SH-SY5Y (cell line): ENCODE data around the gene LRMDA.

ENCODE experiments used
- GATA2 ChIP-seq: IDR thresholded peaks from 2 replicates; pipeline ENCODE4 v1.6.1; 2011; ENCODE audit warnings: mild to moderate bottlenecking, low read depth, low read length
- GATA3 ChIP-seq: IDR thresholded peaks from 2 replicates; pipeline ENCODE4 v1.6.1; 2011; ENCODE audit warnings: low read depth, mild to moderate bottlenecking, low read length, moderate library complexity

DNA sequence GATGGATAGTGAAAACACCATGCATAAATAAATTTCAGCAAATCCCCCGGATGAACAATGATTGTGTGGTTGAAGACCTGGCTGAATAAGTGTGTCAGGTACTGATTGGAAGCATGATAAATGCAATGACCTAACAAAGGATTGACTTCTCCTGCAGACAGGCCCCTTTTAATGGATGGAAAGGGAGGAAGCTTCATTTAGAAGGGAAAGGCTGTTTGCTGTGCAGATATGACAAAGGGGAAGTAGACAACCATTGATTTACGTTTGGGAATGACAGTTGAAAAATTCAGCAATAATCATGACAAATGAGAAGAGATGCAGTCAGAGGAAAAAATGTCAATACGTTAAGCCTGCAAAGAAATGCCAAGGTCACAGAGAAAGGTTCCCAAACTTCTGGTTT is 503.8 kb downstream of the LRMDA start:
- TF ChIP-seq GATA2, result no peak
- no peak for TF ChIP-seq GATA3
